CD4-positive, alpha-beta T cell treated with Interferon alpha-2 for 1 hour (primary cell): Measurements from ENCODE around the gene FTO.
"Not testable (repeated sequence)": the region's sequence is repeated elsewhere in the genome, so short reads cannot be mapped to it uniquely, and the experiment has no call there.

Source experiments
- DNase-seq, 2 donors: peaks; one replicate each; pipeline ENCODE4 v3.0.0-alpha.2; 2020 to 2022

The FTO gene

GRCh38 chr16:53872248-53873221 is 168.6 kb downstream of the FTO start:
- DNase-seq = no peak

- DNase-seq = no peak
Observed at GRCh38 chr16:53876811-53877210, 172.9 kb downstream of the FTO start.

GRCh38 chr16:53878216-53878615 is 174.3 kb downstream of the FTO start:
- DNase-seq = no peak

- DNase-seq = no peak
Observed at GRCh38 chr16:53881371-53881770, 177.4 kb downstream of the FTO start.

- no peak for DNase-seq
Observed at GRCh38 chr16:53882310-53882709, 178.4 kb downstream of the FTO start.

- DNase-seq = no peak
Observed at GRCh38 chr16:53884748-53885147, 180.8 kb downstream of the FTO start.

GRCh38 chr16:53886482-53887378 is 182.8 kb downstream of the FTO start:
- DNase-seq = no peak

GRCh38 chr16:53888222-53888621 is 184.3 kb downstream of the FTO start:
- no peak for DNase-seq

GRCh38 chr16:53890877-53891276 is 186.9 kb downstream of the FTO start:
- not testable (repeated sequence) for DNase-seq

GRCh38 chr16:53891409-53892139 is 187.6 kb downstream of the FTO start:
- peak in 1 of 2 donors; percentile 15 for DNase-seq

- peak; percentile 10 to 56 for DNase-seq
Observed at GRCh38 chr16:53892155-53892554, 188.2 kb downstream of the FTO start.

- no peak for DNase-seq
Observed at GRCh38 chr16:53893731-53894435, 189.9 kb downstream of the FTO start.

- DNase-seq = no peak
Observed at GRCh38 chr16:53894686-53895085, 190.7 kb downstream of the FTO start.

- no peak for DNase-seq
Observed at GRCh38 chr16:53895433-53895832, 191.5 kb downstream of the FTO start.

- DNase-seq = no peak
Observed at GRCh38 chr16:53895851-53896250, 191.9 kb downstream of the FTO start.

GRCh38 chr16:53896722-53897121 is 192.8 kb downstream of the FTO start:
- DNase-seq = no peak

- no peak for DNase-seq
Observed at GRCh38 chr16:53898993-53899392, 195.0 kb downstream of the FTO start.

- no peak for DNase-seq
Observed at GRCh38 chr16:53899431-53899830, 195.5 kb downstream of the FTO start.

- DNase-seq = no peak
Observed at GRCh38 chr16:53900667-53901066, 196.7 kb downstream of the FTO start.

- no peak for DNase-seq
Observed at GRCh38 chr16:53901408-53901807, 197.5 kb downstream of the FTO start.

- DNase-seq = no peak
Observed at GRCh38 chr16:53904533-53904932, 200.6 kb downstream of the FTO start.

GRCh38 chr16:53905028-53905427 is 201.1 kb downstream of the FTO start:
- no peak for DNase-seq
